HG02588 (cell line): ENCODE results near the gene GOSR1.
"Not testable (repeated sequence)": the region's sequence is repeated elsewhere in the genome, so short reads cannot be mapped to it uniquely, and the experiment has no call there.

Experiments
- ATAC-seq: cut with Tn5 transposase; IDR thresholded peaks from one replicate; pipeline ENCODE4 v1.9.1; 2021; ENCODE audit warnings: mild to moderate bottlenecking, moderate library complexity; ENCODE audit not compliant: unreplicated experiment

The GOSR1 gene

GRCh38 chr17:30505868-30506417 is 28.7 kb downstream of the GOSR1 start:
- no peak for ATAC-seq

GRCh38 chr17:30506481-30506880 is 29.3 kb downstream of the GOSR1 start:
- ATAC-seq = no peak

GRCh38 chr17:30513346-30513745 is 36.1 kb downstream of the GOSR1 start:
- ATAC-seq = no peak

GRCh38 chr17:30514895-30515596 is 37.8 kb downstream of the GOSR1 start:
- ATAC-seq = no peak

- ATAC-seq = no peak
These were observed 40.6 kb downstream of the GOSR1 start for GRCh38 chr17:30517786-30518185.

GRCh38 chr17:30519166-30519565 is 42.0 kb downstream of the GOSR1 start:
- no peak for ATAC-seq

- no peak for ATAC-seq
These were observed 42.5 kb downstream of the GOSR1 start for GRCh38 chr17:30519707-30520106.

GRCh38 chr17:30520436-30520835 is 43.2 kb downstream of the GOSR1 start:
- no peak for ATAC-seq

GRCh38 chr17:30520882-30521281 is 43.7 kb downstream of the GOSR1 start:
- no peak for ATAC-seq

- no peak for ATAC-seq
These were observed 44.6 kb downstream of the GOSR1 start for GRCh38 chr17:30521766-30522165.

GRCh38 chr17:30523236-30523635 is 46.0 kb downstream of the GOSR1 start:
- not testable (repeated sequence) for ATAC-seq

- ATAC-seq = no peak
These were observed 47.6 kb downstream of the GOSR1 start for GRCh38 chr17:30524847-30525246.

- no peak for ATAC-seq
These were observed 49.2 kb downstream of the GOSR1 start for GRCh38 chr17:30526401-30526800.

- ATAC-seq = not testable (repeated sequence)
These were observed 51.5 kb downstream of the GOSR1 start for GRCh38 chr17:30528701-30529100.

GRCh38 chr17:30530346-30531025 is 53.3 kb downstream of the GOSR1 start:
- no peak for ATAC-seq

GRCh38 chr17:30532871-30533270 is 55.7 kb downstream of the GOSR1 start:
- no peak for ATAC-seq

- no peak for ATAC-seq
These were observed 57.1 kb downstream of the GOSR1 start for GRCh38 chr17:30534298-30534697.

- ATAC-seq = no peak
These were observed 58.0 kb downstream of the GOSR1 start for GRCh38 chr17:30534938-30535921.

GRCh38 chr17:30536846-30537245 is 59.6 kb downstream of the GOSR1 start:
- not testable (repeated sequence) for ATAC-seq

- ATAC-seq = not testable (repeated sequence)
These were observed 60.5 kb downstream of the GOSR1 start for GRCh38 chr17:30537667-30538066.

GRCh38 chr17:30541802-30542201 is 64.6 kb downstream of the GOSR1 start:
- ATAC-seq = no peak
